GM08714 (cell line): Measurements from ENCODE around the gene RYR2.

Source experiments
- H3K4me3 ChIP-seq: fragments of 200-500 bp; sonication (Bioruptor generic); 2 replicates; pipeline ENCODE4 v1.5.1; 2014; ENCODE audit warnings: mild to moderate bottlenecking, low read length, inconsistent platforms
- ZNF274 ChIP-seq: IDR thresholded peaks from 2 replicates; pipeline ENCODE4 v1.6.1; 2012; ENCODE audit warnings: mild to moderate bottlenecking, low read depth, low read length

Gene RYR2

DNA sequence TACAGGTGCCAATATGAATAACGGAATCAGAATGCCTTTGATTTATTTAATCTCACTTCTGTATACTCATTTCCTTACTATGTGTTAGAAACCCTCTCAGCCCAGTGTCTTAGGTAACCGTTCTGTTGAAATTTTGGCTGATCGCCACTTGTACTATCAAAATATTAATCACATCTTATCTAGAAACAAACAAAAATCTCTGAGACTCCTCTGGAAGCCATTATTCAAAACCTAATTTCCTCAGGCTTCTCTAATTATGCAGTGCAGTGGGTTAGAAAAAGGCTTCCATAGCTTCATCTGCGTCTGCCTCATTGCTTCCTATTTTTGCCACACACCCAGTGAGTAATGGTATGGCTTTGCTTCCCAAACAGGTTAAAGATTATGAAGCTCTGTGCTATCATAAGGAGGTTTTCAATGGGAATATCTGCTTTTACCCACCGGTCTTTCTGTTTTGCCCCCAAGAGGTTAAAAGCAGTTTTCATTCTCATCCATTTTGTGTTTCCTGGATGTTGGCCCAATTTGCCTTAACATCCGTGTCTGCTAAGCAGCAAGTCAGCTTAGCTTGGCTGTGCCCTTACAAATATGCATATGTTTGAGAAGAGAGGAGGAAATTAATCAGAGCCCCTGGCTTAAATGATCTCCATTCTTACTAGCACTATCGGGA, 129.6 kb downstream of the RYR2 start:
- H3K4me3 ChIP-seq = no peak overlapping the region
- TF ChIP-seq ZNF274 = no peak

DNA sequence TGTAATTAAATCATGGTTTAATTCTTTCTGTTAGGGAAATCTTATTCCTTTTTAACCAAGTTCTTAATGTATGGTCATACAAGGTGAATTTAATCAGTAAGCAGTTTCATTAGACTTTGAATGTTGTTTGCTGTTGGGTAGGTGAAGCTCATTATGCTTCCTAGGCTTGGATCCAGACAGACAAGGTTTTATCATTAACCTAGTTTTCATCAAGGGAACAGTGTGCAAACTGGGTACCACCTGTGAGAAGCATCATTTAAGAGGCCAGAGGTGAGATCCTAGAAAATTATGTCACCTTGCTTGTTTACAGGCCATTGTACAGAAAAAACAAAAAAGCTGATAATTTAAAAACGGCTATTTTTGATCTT, 130.1 kb downstream of the RYR2 start:
- no peak overlapping the region for H3K4me3 ChIP-seq
- no peak for TF ChIP-seq ZNF274

DNA sequence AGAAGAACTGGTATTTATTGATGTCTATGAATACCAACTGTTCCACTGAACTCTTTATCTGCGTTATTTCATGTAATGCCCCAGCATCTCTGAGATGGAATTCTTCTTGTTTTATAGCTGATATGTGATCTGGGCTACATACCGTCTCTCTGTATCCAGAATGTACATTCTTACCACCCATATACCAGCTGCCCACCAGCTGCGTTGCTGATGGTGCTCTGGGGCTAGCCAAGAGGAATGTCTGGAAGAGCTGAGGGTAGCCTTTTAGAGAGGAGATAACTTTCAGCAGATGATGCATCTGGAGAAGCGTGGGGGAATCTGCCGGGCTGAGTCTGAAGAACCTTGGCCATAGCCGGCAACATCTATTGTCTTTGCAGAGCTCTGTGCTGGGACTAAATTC, 137.5 kb downstream of the RYR2 start:
- no peak for TF ChIP-seq ZNF274
- no peak overlapping the region for H3K4me3 ChIP-seq

DNA sequence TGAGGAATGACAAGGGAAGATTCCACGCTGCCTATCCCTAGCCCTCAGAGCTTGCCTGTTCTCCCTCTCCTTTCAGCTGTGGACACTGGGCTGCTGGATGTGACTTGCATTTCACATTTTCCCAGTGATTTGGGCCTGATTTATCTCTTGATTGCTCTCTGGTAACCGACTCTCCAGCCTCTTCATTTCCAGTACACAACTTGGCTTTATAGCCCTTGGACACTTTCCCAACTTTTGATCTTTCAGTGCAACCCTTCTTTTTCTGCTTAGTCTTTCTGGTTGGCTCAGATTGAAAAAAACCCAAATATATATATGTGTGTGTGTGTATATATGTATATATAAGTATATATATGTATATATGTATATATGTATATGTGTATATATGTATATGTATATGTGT, 138.3 kb downstream of the RYR2 start:
- no peak overlapping the region for H3K4me3 ChIP-seq
- TF ChIP-seq ZNF274 = no peak

DNA sequence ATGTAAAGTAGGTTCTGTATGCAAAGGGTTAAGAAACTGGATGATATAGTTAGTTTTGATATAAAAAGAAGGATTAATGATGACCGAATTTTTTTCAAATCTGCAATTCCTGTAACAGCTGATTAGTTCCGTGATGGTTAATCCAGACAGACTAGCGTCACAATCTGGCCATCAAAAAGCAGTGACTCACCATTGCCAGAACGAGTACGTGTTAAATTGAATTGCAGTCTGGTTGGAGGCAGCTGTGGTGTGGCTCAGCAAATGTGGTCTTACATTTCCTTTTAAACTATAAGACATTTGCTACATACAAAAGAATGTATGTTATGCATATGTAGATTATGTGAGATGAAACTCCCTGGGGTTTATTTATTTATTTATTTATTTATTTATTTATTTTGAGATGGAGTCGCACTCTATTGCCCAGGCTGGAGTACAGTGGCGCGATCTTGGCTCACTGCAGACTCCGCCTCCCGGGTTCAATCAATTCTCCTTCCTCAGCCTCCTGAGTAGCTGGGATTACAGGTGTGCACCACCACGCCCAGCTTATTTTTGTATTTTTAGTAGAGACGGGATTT, 139.8 kb downstream of the RYR2 start:
- no peak for TF ChIP-seq ZNF274
- no peak overlapping the region for H3K4me3 ChIP-seq

DNA sequence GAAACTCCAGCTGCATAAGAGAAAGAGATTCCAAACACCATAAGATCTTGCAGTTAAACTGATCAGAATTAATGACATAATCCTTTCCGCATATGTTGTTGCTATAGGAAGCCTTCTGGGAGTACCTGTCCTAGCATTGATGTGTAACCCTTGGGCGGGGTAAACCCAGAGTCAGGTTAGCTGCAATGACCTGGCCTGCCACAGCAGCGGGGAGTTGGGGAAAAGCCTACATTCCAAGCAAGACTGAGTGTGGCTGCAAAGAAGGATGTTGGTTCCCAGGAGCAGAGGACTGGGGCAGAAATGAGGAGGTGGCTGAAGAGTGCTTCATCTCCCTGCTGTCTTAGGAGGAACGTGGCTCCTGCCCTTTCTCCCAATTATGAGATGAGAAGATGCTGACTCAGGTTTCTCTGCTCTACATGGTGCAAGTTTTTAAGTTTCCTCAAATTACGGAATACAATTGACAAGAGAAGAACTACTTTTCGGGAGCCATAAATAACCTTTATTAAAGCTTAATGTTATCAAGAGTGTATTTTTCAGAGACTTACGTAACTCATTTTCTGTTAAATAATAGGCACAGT, 142.1 kb downstream of the RYR2 start:
- no peak overlapping the region for H3K4me3 ChIP-seq

DNA sequence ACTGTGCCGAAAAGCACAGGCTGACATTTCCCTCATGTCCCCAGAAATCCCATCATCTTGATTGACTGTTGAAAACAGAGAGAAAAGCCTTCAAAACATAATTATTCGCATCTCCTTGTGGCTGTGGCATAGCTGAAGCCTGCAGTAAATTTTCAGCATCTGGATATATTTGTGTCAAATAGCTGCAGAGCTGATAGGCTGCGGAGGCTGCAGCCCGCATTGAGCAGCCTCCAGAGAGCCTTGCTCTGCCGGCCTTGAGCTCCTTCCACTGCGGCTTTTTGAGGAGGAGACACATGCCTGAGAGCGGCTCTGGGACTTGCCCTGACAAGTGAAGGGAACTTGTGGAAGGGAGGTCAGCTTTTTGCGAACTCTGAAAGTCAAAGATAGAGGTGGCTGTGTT, 144.7 kb downstream of the RYR2 start:
- H3K4me3 ChIP-seq = no peak overlapping the region
- no peak for TF ChIP-seq ZNF274

More for the DNA sequence above, 142.1 kb downstream of the RYR2 start:
- no peak for TF ChIP-seq ZNF274

DNA sequence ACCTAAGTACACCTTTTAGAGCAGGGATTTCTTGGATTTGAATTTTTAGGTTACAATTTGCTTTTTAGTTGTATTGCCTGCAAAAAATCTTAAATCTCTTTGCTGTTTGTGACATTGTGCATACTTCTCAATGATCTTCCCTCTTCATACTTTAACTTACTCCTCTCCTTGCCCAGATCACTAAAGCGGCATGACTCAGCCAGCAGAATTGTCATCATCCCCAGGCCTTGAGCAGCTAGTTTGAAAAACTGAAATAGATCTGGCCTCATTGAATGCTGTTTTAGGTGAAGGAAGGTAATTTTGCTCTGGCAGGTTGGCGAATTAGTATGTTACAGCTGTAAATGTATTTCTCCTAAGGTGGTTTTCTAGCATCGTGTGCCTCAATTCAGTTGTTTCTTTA, 145.9 kb downstream of the RYR2 start:
- no peak overlapping the region for H3K4me3 ChIP-seq
- no peak for TF ChIP-seq ZNF274

DNA sequence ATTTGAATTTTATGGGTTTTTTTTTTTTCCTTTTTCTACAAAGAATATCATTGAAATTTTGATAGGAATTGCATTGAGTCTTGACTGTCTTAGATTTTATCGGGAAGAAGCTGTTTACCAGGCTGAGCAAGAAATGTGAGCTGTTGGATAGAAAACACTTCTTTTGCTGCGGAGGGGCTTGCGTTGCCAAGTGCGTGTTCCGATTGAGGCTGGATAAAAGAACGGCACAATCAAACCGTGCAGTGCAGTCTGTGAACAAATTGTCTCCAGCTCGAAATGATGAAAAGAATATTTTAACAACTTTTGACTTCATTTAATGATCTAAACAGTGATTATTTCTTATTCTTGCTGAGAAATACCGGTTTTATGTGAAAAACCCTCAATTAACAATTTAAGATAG, 149.4 kb downstream of the RYR2 start:
- no peak for TF ChIP-seq ZNF274
- H3K4me3 ChIP-seq = no peak overlapping the region

DNA sequence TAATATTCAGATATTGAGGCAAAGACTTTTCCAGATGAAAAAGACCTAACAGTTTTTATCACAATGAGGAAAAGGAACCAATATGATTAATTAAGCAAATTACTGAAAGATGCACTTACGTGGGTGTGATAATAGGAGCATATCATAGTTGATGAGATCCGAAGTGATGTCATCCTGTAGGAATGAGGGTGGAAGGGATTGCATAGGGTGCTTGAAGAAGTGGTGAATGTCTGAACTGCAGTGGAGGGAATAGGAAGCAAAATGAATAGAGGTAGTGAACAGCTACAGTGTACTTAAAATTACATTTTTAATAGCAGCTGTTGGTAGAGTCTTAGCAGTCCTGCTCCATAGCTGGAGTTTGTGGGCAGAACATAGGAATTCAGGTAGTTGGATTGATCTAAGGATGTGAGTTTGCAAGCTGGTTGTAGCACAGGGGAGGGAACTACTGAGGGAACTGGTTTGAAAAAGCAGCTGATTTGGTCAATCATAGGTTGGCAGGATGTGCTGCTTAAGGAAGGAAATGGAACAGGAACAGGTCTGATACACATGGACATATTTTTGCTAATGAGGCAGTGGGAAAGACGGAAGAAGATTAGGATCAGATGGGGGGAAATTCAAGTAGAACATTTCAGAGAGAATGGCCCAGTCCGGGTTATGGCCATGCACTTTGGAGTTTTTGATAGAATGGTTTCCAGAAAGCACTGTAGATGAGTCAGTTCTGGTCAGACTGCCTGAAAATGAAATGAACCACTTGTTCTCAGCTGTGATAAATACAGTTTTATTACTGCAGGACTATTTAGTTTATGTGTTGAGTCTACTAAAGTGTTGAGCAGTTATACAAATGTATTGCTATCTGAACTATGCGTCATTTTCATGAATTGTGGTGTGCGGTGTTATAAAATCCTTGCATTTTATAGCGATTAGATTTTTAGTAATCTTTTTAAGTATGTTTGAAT, 155.8 kb downstream of the RYR2 start:
- no peak overlapping the region for H3K4me3 ChIP-seq
- TF ChIP-seq ZNF274 = no peak

DNA sequence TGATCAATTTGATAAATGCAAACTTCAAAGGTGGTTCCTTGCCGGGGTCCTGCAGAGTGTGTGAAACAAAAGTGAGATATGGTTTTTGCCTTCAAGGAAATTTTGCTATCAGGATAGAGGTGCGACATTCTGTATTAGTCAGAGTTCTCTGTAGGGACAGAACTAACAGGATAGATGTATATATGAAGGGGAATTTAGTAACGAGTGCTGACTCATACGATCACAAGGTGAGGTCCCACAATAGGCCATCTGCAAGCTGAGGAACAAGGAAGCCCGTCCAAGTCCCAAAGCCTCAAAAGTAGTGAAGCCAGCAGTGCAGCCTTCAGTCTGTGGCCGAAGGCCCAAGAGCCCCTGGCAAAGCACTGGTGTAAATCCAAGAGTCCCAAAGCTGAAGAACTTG, 157.0 kb downstream of the RYR2 start:
- TF ChIP-seq ZNF274 = no peak
- H3K4me3 ChIP-seq = no peak overlapping the region

DNA sequence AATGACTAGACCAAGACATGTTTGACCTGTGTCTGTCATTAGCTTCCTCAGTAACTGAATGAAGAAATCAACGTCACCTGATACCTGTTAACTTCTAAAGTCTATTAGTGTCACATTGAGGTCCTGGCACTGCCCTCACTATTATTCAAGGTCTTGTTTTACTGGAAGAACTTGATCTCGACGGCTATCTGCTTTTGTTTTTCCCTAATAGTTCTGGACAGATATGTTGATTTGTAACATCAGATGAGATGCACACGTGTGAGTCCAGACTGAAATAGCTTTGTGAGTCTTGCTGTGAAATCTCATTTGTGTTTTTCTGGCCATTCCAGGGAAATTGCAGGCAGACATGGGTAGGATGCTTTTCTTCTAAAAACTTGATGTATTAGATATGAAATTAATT, 159.2 kb downstream of the RYR2 start:
- no peak overlapping the region for H3K4me3 ChIP-seq
- TF ChIP-seq ZNF274 = no peak

DNA sequence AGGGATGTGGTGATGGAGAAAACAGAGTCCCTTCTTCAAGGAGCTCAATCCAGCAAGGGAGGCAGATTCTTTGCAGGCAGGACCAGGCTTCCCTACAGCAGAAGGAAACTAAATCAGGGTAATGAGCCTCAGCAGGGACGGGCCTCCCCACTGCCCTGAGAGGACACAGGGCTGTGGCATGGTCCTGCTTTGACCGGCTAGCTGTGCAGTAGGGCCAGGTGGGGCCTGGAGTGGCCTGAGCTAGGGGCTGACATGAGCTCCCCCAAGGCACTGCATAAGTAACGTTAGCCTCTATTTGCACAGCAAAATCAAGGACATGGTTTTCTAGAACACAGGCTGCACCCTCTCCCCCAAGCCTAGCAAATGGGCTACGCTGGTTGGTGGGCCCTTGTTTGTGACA, 162.9 kb downstream of the RYR2 start:
- no peak overlapping the region for H3K4me3 ChIP-seq
- no peak for TF ChIP-seq ZNF274

DNA sequence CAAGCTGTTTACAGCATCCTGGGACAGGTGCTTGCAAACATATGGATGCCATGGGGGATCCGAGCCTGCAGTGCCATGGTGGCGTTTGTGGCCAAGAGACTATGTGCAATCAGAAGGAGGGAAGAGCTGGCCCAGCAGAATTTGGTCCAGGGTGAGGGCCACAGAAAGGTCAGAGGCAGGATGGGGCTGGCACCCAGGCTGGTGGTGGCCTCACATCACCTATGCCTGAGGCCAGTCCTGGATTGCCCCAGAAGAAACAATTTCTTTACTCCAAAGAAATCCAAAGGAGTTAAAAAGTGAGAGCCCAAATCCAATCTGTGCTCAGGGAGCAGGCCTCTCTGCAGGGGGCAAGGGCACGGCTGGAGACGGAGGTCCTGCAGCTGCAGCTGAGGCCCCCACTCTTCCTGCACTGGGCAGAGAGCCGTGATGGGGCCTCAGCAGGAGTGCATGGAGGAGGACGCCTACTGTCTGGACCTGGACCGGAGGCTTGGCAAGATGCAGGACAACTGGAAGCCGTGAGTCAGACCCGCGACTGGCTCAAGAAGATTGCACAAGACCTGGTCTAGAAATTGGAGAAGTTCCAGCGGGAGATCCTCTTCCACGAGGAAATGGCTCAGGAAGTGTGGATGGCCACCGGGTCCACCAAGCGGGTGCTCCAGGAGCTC, 163.5 kb downstream of the RYR2 start:
- H3K4me3 ChIP-seq = no peak overlapping the region
- TF ChIP-seq ZNF274 = no peak
